Parathyroid adenoma (tissue), 2 donors: ENCODE measurements around the gene LRRC40.
"Not testable (repeated sequence)": the region's sequence is repeated elsewhere in the genome, so short reads cannot be mapped to it uniquely, and the experiment has no call there.

Source experiments
- H2AFZ ChIP-seq: fragments of 300-600 bp; sonication (generic); one replicate; pipeline ENCODE4 v1.7.0; 2017; ENCODE audit warnings: antibody characterized with exemption, mild to moderate bottlenecking
- H3K27ac ChIP-seq: fragments of 300-600 bp; sonication (generic); one replicate; pipeline ENCODE4 v1.7.0; 2017
- H3K27me3 ChIP-seq: fragments of 300-600 bp; sonication (generic); one replicate; pipeline ENCODE4 v1.7.0; 2017; ENCODE audit warnings: low read length; ENCODE audit not compliant: control insufficient read depth, insufficient read depth
- H3K36me3 ChIP-seq: fragments of 300-600 bp; sonication (generic); one replicate; pipeline ENCODE4 v1.7.0; 2017; ENCODE audit warnings: low read length; ENCODE audit not compliant: control insufficient read depth, insufficient read depth
- H3K4me1 ChIP-seq: fragments of 300-600 bp; sonication (generic); one replicate; pipeline ENCODE4 v1.7.0; 2017; ENCODE audit warnings: control low read depth
- H3K4me2 ChIP-seq: fragments of 300-600 bp; sonication (generic); one replicate; pipeline ENCODE4 v1.7.0; 2017; ENCODE audit warnings: low read length
- H3K4me3 ChIP-seq: fragments of 300-600 bp; sonication (generic); one replicate; pipeline ENCODE4 v1.7.0; 2017; ENCODE audit warnings: low read depth, low read length
- H3K79me2 ChIP-seq: fragments of 300-600 bp; sonication (generic); one replicate; pipeline ENCODE4 v1.7.0; 2017; ENCODE audit warnings: control low read depth
- H3K9ac ChIP-seq: fragments of 300-600 bp; sonication (generic); one replicate; pipeline ENCODE4 v1.7.0; 2017; ENCODE audit warnings: mild to moderate bottlenecking
- H3K9me3 ChIP-seq: fragments of 300-600 bp; sonication (generic); one replicate; pipeline ENCODE4 v1.7.0; 2017; ENCODE audit warnings: low read length; ENCODE audit not compliant: control insufficient read depth
- TF ChIP-seq, protein P1 (sequence below): fragments of 300-600 bp; sonication (generic); IDR thresholded peaks from one replicate; pipeline ENCODE4 v1.7.0; 2017; ENCODE audit warnings: antibody characterized with exemption, mild to moderate bottlenecking
- donor health status: primary hyperparathyroidism.

LRRC40 gene

DNA sequence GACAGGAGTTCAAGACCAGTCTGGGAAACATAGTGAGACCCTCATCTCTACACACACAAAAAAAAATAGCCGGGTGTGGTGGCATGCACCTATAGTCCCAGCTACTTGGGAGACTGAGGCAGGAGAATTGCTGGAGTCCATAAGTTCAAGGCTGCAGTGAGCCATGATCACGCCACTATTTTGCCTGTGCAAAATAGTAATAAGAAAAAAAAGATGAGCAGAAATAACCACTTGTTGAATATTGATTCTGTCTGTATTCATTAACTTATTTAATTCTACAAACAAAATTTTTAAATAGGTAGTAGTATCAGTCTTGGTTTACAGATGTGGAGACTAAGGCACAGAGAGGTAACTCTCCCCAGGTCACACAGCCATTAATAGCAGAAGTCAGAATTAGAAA, 16.9 kb downstream of the LRRC40 start:
- Histone ChIP-seq H3K79me2 (peaks cover 4% of the 10 kb centered on the region), H3K4me1 (no peaks in the 10 kb centered on the region)

DNA sequence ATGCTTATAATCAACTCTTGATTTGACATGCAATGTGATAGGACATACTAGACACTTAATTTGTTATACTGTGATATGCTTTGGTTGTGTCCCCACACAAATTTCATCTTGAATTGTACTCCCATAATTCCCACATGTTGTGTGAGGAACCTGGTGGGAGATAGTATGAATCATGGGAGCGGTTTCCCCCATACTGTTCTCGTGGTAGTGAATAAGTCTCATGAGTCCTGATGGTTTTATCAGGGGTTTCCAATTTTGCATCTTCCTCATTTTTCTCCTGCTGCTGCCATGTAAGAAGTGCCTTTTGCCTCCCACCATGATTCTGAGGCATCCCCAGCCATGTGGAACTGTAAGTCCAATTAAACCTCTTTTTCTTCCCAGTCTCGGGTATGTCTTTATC, 20.2 kb downstream of the LRRC40 start:
- H3K36me3 ChIP-seq, H3K4me3 ChIP-seq: not testable (repeated sequence)

More for the DNA sequence above, 16.9 kb downstream of the LRRC40 start:
- no peaks in the 10 kb centered on the region for H3K27me3 ChIP-seq
- TF ChIP-seq, protein P1, sequence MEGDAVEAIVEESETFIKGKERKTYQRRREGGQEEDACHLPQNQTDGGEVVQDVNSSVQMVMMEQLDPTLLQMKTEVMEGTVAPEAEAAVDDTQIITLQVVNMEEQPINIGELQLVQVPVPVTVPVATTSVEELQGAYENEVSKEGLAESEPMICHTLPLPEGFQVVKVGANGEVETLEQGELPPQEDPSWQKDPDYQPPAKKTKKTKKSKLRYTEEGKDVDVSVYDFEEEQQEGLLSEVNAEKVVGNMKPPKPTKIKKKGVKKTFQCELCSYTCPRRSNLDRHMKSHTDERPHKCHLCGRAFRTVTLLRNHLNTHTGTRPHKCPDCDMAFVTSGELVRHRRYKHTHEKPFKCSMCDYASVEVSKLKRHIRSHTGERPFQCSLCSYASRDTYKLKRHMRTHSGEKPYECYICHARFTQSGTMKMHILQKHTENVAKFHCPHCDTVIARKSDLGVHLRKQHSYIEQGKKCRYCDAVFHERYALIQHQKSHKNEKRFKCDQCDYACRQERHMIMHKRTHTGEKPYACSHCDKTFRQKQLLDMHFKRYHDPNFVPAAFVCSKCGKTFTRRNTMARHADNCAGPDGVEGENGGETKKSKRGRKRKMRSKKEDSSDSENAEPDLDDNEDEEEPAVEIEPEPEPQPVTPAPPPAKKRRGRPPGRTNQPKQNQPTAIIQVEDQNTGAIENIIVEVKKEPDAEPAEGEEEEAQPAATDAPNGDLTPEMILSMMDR, result no peak
- H3K36me3 ChIP-seq, result no peaks in the 10 kb centered on the region
- no peak overlapping the region for H3K4me3 ChIP-seq
- no peaks in the 10 kb centered on the region for H3K9me3 ChIP-seq
- H3K4me2 ChIP-seq, result no peak overlapping the region
- H3K9ac ChIP-seq, result no peak overlapping the region
- no peak overlapping the region for H2AFZ ChIP-seq
- no peak overlapping the region for H3K27ac ChIP-seq

DNA sequence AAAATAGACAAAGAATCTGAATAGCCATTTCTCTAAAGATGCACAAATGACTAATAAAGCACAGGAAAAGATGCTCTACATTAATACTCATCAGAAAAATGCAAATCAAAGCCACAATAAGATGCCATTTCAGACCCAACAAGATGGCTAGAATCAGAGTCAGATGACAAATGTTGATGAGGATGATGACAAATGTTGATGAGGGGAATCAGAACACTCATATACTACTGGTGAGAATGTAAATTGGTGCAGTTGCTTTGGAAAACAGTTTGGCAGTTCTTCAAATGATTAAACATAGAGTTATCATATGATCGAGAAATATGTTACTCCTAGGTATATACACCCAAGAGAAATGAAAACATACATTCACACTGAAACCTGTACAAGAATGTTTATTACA, 33.9 kb downstream of the LRRC40 start:
- TF ChIP-seq, protein P1, result no peak
- Histone ChIP-seq H3K79me2 (no peaks in the 10 kb centered on the region), H3K9me3 (no peaks in the 10 kb centered on the region), H3K9ac (no peak overlapping the region), H3K4me1 (no peaks in the 10 kb centered on the region), H3K4me2 (no peak overlapping the region), H3K27ac (no peak overlapping the region), H3K27me3 (no peaks in the 10 kb centered on the region), H3K4me3 (no peak overlapping the region), H2AFZ (no peak overlapping the region), H3K36me3 (no peaks in the 10 kb centered on the region)

More for the DNA sequence above, 20.2 kb downstream of the LRRC40 start:
- not testable (repeated sequence) for H3K4me2 ChIP-seq, H3K27me3 ChIP-seq, H3K79me2 ChIP-seq, H3K4me1 ChIP-seq, H3K9me3 ChIP-seq, H2AFZ ChIP-seq, H3K9ac ChIP-seq, H3K27ac ChIP-seq

DNA sequence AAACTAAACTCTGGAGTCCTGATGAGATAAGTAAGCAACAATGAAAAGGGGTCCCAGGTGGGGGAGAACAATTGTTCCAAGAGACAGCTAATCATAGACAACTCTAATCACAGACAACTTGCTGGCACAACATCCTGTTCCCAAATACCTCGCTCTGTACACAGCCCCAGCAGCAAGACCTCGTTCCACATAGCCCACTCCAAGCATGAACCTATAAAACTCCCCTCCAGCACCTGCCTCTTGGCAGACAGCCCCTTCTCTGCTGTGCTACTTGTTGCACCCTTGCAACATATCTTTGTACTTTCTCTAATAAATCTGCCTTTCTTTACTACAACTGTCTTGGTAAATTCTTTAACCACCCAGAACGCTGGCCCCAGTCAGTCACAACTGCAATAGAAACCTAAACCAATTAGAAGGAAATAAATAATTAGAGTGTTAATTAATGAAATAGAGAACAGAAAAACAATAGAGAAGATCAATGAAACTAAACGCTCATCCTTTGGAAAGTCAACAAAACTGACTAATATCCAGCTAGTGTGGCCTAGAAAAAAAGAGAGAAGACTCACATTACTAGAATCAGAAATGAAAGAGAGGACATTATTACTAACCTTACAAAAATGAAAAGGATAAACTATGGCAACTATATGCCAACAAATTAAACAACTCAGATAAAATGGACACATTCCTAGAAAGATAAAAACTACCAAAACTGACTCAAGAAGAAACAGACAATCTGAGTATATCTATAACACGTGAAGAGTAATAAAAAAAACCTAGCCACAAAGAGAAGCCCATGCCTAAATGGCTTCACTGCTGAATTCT, 36.1 kb downstream of the LRRC40 start:
- H3K27me3 ChIP-seq, result no peaks in the 10 kb centered on the region
- no peaks in the 10 kb centered on the region for H3K36me3 ChIP-seq
- H3K9ac ChIP-seq, result no peak overlapping the region
- H3K9me3 ChIP-seq, result no peaks in the 10 kb centered on the region
- H3K79me2 ChIP-seq, result no peaks in the 10 kb centered on the region
- H2AFZ ChIP-seq, result no peak overlapping the region
- no peak overlapping the region for H3K4me2 ChIP-seq
- no peak overlapping the region for H3K4me3 ChIP-seq
- H3K27ac ChIP-seq, result no peak overlapping the region
- H3K4me1 ChIP-seq, result no peaks in the 10 kb centered on the region
- TF ChIP-seq, protein P1, result no peak

DNA sequence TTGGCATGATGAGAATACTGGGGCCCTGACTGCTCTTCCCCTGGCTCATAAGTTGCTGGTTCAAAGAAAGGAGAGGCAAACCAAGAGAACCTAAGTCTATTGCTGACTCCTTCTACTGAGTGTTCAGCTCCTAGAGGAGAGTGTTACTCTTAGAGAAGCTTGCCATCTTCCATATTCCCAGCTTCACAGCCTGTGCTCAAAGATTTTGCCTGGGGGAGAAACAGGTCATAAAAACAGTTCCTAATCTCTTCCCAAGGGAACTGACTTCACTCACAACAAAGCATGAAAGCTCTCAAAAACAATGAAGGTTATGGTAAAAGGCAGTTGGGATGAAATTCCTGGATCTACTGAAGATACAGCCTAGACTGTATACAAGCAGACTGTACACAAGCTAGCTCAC, 37.1 kb downstream of the LRRC40 start:
- Histone ChIP-seq H3K36me3 (no peaks in the 10 kb centered on the region), H3K4me3 (no peak overlapping the region), H3K79me2 (no peaks in the 10 kb centered on the region), H3K9me3 (no peaks in the 10 kb centered on the region), H3K27me3 (no peaks in the 10 kb centered on the region), H2AFZ (no peak overlapping the region), H3K9ac (no peak overlapping the region), H3K4me2 (no peak overlapping the region), H3K4me1 (no peaks in the 10 kb centered on the region), H3K27ac (no peak overlapping the region)
- TF ChIP-seq, protein P1, result no peak
